ENCODE data around the gene RPL11. TPM values are rescaled to one million over a fixed set of nuclear protein-coding genes. Genes with fewer than 3 reads are reported as not detected.

The RPL11 gene
- total and polyA plus RNA-seq, 10 of the 15 experiments (the other 5 are each of a cell fraction or from before 2014, with no cell fraction given): 968 to 4,611 (median 2,521) TPM

- FAIRE-seq: no peak
- H3K4me1 ChIP-seq (ENCODE audit: control insufficient read depth, insufficient read depth, low read length): peaks cover 3% of the 10 kb centered on the region; the same call in 1 of the 2 replicates
- H2AFZ ChIP-seq (ENCODE audit: control insufficient read depth, low read depth, low read length): no peak overlapping the region
These were observed 40.4 kb upstream of the RPL11 start for GRCh38 chr1:23651069-23651808.

More at GRCh38 chr1:23651069-23651808, 40.4 kb upstream of the RPL11 start:
- ChIA-PET SMC1A (ENCODE audit: uncharacterized antibody, unreplicated experiment) (no interaction called here), RAD21 (ENCODE audit: unreplicated experiment) (no interaction called here), CTCF (interaction anchor here (0.8 to 1.5 kb wide), 5 partner anchors 10 to 155 kb away, joined by 3 to 5 read pairs (median 4); no protein-coding TSS in a partner anchor), POLR2A (interaction anchor here (0.6 kb wide), 1 partner anchor 150 kb away, joined by 3 read pairs; no protein-coding TSS in a partner anchor)
- Histone ChIP-seq H3K79me2 (ENCODE audit: control insufficient read depth, insufficient read depth, low read length) (no peaks in the 10 kb centered on the region), H3K9ac (ENCODE audit: control insufficient read depth, insufficient read depth, low read length) (no peak overlapping the region), H3K9me3 (replicated peaks; ENCODE audit: control insufficient read depth, insufficient read depth, low read length) (no peaks in the 10 kb centered on the region; the same call in 2 of the 3 replicates), H3K4me2 (ENCODE audit: control insufficient read depth, insufficient read depth) (no peak overlapping the region), H4K20me1 (ENCODE audit: control insufficient read depth, insufficient read depth) (no peaks in the 10 kb centered on the region), H3K4me3 (no peak overlapping the region), H3K27me3 (replicated peaks in 1 of 2; ENCODE audit: control insufficient read depth in 2 of 2, insufficient read depth in 2 of 2, low read length in 1 of 2) (0 out of 4 replicates have a peak, but pooled peaks cover 0 to 1% of the 10 kb centered on the region in 2 experiments), H3K36me3 (ENCODE audit: control insufficient read depth in 2 of 2, insufficient read depth in 2 of 2, low read length in 1 of 2) (no peaks in the 10 kb centered on the region), H3K27ac (ENCODE audit: control insufficient read depth, insufficient read depth) (no peak overlapping the region)
- WGBS (ENCODE audit: insufficient coverage, insufficient replicate concordance, low lambda C conversion rate, missing lambda C conversion rate): 42% methylated on average over 7 of the region's 7 CpGs
- intact Hi-C loops (cut with micrococcal nuclease; ENCODE audit: unreplicated experiment): no loop called here
- no TSS peak for BruUV-seq (replicated peaks)
- DNase-seq (ENCODE audit: low read depth, low spot score) (no peak), ATAC-seq (no peak)
- TF ChIP-seq FOXM1 (IDR thresholded peaks at IDR 0.05; ENCODE audit: low read depth, low read length): no peak
- TF ChIP-seq RBBP5 (conservative IDR thresholded peaks at IDR 0.05): no peak
- no peak for TF ChIP-seq CBX3 (IDR thresholded peaks at IDR 0.05; ENCODE audit: borderline replicate concordance, low read depth)
- no peak for TF ChIP-seq ETV6 (conservative IDR thresholded peaks at IDR 0.05 in 1 of 2, IDR thresholded peaks at IDR 0.05 in 1 of 2; ENCODE audit: borderline replicate concordance in 1 of 2, low read depth in 1 of 2)
- no peak for TF ChIP-seq BRCA1 (IDR thresholded peaks at IDR 0.05; ENCODE audit: low read depth, low read length)
- no peak for TF ChIP-seq NFYA (IDR thresholded peaks at IDR 0.05; ENCODE audit: borderline replicate concordance, low read depth, low read length)
- TF ChIP-seq TCF12 (IDR thresholded peaks at IDR 0.05; ENCODE audit: low read depth, low read length): no peak
- no peak for TF ChIP-seq NR2C1 (IDR thresholded peaks at IDR 0.05)
- no peak for TF ChIP-seq SMAD1 (IDR thresholded peaks at IDR 0.05; ENCODE audit: low read depth, partially characterized antibody)
- no peak for TF ChIP-seq SPI1 (IDR thresholded peaks at IDR 0.05; ENCODE audit: borderline replicate concordance, insufficient read depth, low read depth, low read length)
- no peak for TF ChIP-seq MYB (IDR thresholded peaks at IDR 0.05; ENCODE audit: borderline replicate concordance, low read depth, low read length)
- no peak for TF ChIP-seq JUND (IDR thresholded peaks at IDR 0.05; ENCODE audit: low read depth, low read length)
- no peak for TF ChIP-seq POLR2A (IDR thresholded peaks at IDR 0.05; ENCODE audit: low read depth, low read length)
- TF ChIP-seq PAX8 (IDR thresholded peaks at IDR 0.05): no peak
- in situ Hi-C loops (cut with MboI): no loop called here

Measured in GM12878 (cell line).